HG03378 (cell line): ENCODE results near the gene EIF2B4.
"Not testable (repeated sequence)": the region's sequence is repeated elsewhere in the genome, so short reads cannot be mapped to it uniquely, and the experiment has no call there.

Source experiments
- ATAC-seq: cut with Tn5 transposase; IDR thresholded peaks from one replicate; pipeline ENCODE4 v1.9.1; 2021; ENCODE audit warnings: mild to moderate bottlenecking, moderate library complexity; ENCODE audit not compliant: unreplicated experiment

EIF2B4 gene

GRCh38 chr2:27350106-27350693 lies 19.9 kb downstream of the EIF2B4 start:
- ATAC-seq, result no peak

- no peak for ATAC-seq
Observed at GRCh38 chr2:27347641-27348040, 22.5 kb downstream of the EIF2B4 start.

GRCh38 chr2:27336173-27336572 lies 34.0 kb downstream of the EIF2B4 start:
- ATAC-seq, result no peak

- ATAC-seq, result no peak
Observed at GRCh38 chr2:27335311-27335710, 34.8 kb downstream of the EIF2B4 start.

GRCh38 chr2:27324720-27325119 lies 45.4 kb downstream of the EIF2B4 start:
- no peak for ATAC-seq

- no peak for ATAC-seq
Observed at GRCh38 chr2:27323596-27324285, 46.4 kb downstream of the EIF2B4 start.

- ATAC-seq, result peak; percentile 79
Observed at GRCh38 chr2:27322766-27323595, 47.2 kb downstream of the EIF2B4 start, which contains the start of gene MPV17. MPV17 (minus strand) TSS chr2:27323097; CDS start chr2:27322517, 580 bp downstream.

- no peak for ATAC-seq
Observed at GRCh38 chr2:27322301-27322765, 47.8 kb downstream of the EIF2B4 start.

GRCh38 chr2:27320958-27321543 lies 49.1 kb downstream of the EIF2B4 start:
- ATAC-seq, result no peak

GRCh38 chr2:27319839-27320238 lies 50.3 kb downstream of the EIF2B4 start:
- ATAC-seq, result not testable (repeated sequence)

GRCh38 chr2:27316655-27317412 lies 53.3 kb downstream of the EIF2B4 start:
- ATAC-seq, result no peak

GRCh38 chr2:27315122-27315521 lies 55.0 kb downstream of the EIF2B4 start:
- ATAC-seq, result no peak

- no peak for ATAC-seq
Observed at GRCh38 chr2:27314709-27315108, 55.4 kb downstream of the EIF2B4 start.
